ENCODE data around the gene HNRNPH3.

HNRNPH3 gene

DNA sequence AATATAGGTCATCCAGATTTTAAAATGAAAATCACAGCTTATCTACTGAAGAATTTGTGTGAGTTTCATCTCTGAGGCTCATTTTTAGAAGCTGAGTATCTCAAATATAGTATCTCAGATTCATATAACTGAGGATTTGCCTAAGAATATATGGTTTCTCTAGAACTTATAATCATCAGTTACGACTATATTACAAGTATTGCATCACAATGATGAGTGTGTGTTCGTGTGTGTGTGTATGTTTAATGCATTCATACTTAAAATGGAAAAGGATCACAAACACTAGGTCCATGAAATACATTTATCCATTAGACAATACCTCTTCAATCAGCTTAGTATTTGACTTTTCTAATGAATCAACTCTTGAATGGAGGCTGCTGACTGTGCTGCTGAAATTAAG lies 53.9 kb downstream of the HNRNPH3 start:
- no peaks in the 10 kb centered on the region for H3K9me2 ChIP-seq (replicated peaks; ENCODE audit: insufficient read depth, low read length)
- no peak for TF ChIP-seq EZH2 (optimal IDR thresholded peaks at IDR 0.05; ENCODE audit: low read depth, low read length)
- TF ChIP-seq, protein P1, sequence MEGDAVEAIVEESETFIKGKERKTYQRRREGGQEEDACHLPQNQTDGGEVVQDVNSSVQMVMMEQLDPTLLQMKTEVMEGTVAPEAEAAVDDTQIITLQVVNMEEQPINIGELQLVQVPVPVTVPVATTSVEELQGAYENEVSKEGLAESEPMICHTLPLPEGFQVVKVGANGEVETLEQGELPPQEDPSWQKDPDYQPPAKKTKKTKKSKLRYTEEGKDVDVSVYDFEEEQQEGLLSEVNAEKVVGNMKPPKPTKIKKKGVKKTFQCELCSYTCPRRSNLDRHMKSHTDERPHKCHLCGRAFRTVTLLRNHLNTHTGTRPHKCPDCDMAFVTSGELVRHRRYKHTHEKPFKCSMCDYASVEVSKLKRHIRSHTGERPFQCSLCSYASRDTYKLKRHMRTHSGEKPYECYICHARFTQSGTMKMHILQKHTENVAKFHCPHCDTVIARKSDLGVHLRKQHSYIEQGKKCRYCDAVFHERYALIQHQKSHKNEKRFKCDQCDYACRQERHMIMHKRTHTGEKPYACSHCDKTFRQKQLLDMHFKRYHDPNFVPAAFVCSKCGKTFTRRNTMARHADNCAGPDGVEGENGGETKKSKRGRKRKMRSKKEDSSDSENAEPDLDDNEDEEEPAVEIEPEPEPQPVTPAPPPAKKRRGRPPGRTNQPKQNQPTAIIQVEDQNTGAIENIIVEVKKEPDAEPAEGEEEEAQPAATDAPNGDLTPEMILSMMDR (IDR thresholded peaks at IDR 0.05; ENCODE audit: low read length): no peak
- no peak overlapping the region for H3K4me3 ChIP-seq (ENCODE audit: low read length)
- H3K4me2 ChIP-seq (ENCODE audit: low read depth, low read length): no peak overlapping the region
- no peaks in the 10 kb centered on the region for H3K9me3 ChIP-seq (replicated peaks; ENCODE audit: insufficient read depth, low read length)
- H3K27ac ChIP-seq (ENCODE audit: low read length): no peak overlapping the region
- no peaks in the 10 kb centered on the region for H3K36me3 ChIP-seq (replicated peaks; ENCODE audit: insufficient read depth, low read length)
- no peaks in the 10 kb centered on the region for H3K4me1 ChIP-seq (ENCODE audit: low read length)
- no peaks in the 10 kb centered on the region for H3K79me2 ChIP-seq (ENCODE audit: low read length)
- no peaks in the 10 kb centered on the region for H3F3A ChIP-seq (ENCODE audit: insufficient read depth, low read length)
- no peaks in the 10 kb centered on the region for H3K27me3 ChIP-seq (replicated peaks; ENCODE audit: insufficient read depth, low read length)
- H3K9ac ChIP-seq (ENCODE audit: low read length): no peak overlapping the region
- H4K20me1 ChIP-seq (ENCODE audit: insufficient read depth, low read length): no peaks in the 10 kb centered on the region
- DNase-seq: no peak
- H2AFZ ChIP-seq (ENCODE audit: low read length): no peak overlapping the region
